OCI-LY3 (cell line): ENCODE data around the gene ETDC.

Experiments used
- H2AFZ ChIP-seq: fragments of 200-600, 300-600 bp; shearing (Covaris generic); 2 replicates; pipeline ENCODE4 v1.6.0; 2014; ENCODE audit warnings: antibody characterized with exemption, low read depth, low read length
- H3K27ac ChIP-seq: fragments of 200-600, 300-600 bp; sonication (generic); 2 replicates; pipeline ENCODE4 v1.5.1; 2014; ENCODE audit warnings: mild to moderate bottlenecking, low read length, moderate library complexity, mixed read lengths
- H3K27me3 ChIP-seq: fragments of 200-600, 300-600 bp; sonication (generic); 2 replicates; pipeline ENCODE4 v1.6.1; 2014; ENCODE audit warnings: low read depth, low read length, mixed read lengths
- H3K36me3 ChIP-seq: fragments of 200-600, 300-600 bp; sonication (generic); replicated peaks from 2 replicates; pipeline ENCODE3; 2014; ENCODE audit warnings: low read depth, low read length, mixed read lengths
- H3K4me1 ChIP-seq: fragments of 300-600, 200-600 bp; sonication (generic); 2 replicates; pipeline ENCODE4 v1.6.1; 2014; ENCODE audit warnings: low read length, mixed read lengths
- H3K4me2 ChIP-seq: fragments of 200-600, 300-600 bp; sonication (generic); 2 replicates; pipeline ENCODE4 v1.6.1; 2014; ENCODE audit warnings: low read length, mixed read lengths
- H3K4me3 ChIP-seq: fragments of 300-600, 200-600 bp; sonication (generic); 2 replicates; pipeline ENCODE4 v1.5.1; 2014; ENCODE audit warnings: antibody characterized with exemption, mild to moderate bottlenecking, low read length, moderate library complexity
- H3K79me2 ChIP-seq: fragments of 300-600, 200-600 bp; shearing (Covaris generic); 2 replicates; pipeline ENCODE4 v1.6.1; 2014; ENCODE audit warnings: mild to moderate bottlenecking, low read length, mixed read lengths
- H3K9ac ChIP-seq: fragments of 300-600, 200-600 bp; shearing (Covaris generic); 2 replicates; pipeline ENCODE4 v1.6.0; 2014; ENCODE audit warnings: mild to moderate bottlenecking, low read length, moderate library complexity
- H3K9me3 ChIP-seq: fragments of 200-600, 300-600 bp; shearing (Covaris generic); 2 replicates; pipeline ENCODE4 v1.6.1; 2014; ENCODE audit warnings: low read length, mixed read lengths; ENCODE audit not compliant: insufficient read depth
- H4K20me1 ChIP-seq: fragments of 200-600, 300-600 bp; sonication (generic); 2 replicates; pipeline ENCODE4 v1.6.1; 2016; ENCODE audit warnings: low read length, mixed read lengths; ENCODE audit not compliant: insufficient read depth
- EZH2phosphoT487 ChIP-seq: fragments of 200-600 bp; shearing (Covaris generic); IDR thresholded peaks from 2 replicates; pipeline ENCODE4 v1.6.1; 2018; ENCODE audit warnings: antibody characterized with exemption, mixed run types, low read depth
- TF ChIP-seq, protein P1 (sequence below): fragments of 200-600, 300-600 bp; sonication (generic); IDR thresholded peaks from 2 replicates; pipeline ENCODE4 v1.5.1; 2014; ENCODE audit warnings: antibody characterized with exemption, low read length, low read depth

Gene ETDC

GRCh38 chrX:135328421-135329005, 19.2 kb downstream of the ETDC start:
- Histone ChIP-seq H3K79me2 (no peaks in the 10 kb centered on the region), H3K27ac (no peak overlapping the region), H3K36me3 (no peaks in the 10 kb centered on the region), H4K20me1 (no peaks in the 10 kb centered on the region), H2AFZ (no peak overlapping the region), H3K4me1 (no peaks in the 10 kb centered on the region), H3K9me3 (no peaks in the 10 kb centered on the region), H3K4me2 (no peak overlapping the region), H3K4me3 (no peak overlapping the region), H3K9ac (no peak overlapping the region), H3K27me3 (no peaks in the 10 kb centered on the region)
- TF ChIP-seq EZH2phosphoT487, result no peak
- TF ChIP-seq, protein P1, sequence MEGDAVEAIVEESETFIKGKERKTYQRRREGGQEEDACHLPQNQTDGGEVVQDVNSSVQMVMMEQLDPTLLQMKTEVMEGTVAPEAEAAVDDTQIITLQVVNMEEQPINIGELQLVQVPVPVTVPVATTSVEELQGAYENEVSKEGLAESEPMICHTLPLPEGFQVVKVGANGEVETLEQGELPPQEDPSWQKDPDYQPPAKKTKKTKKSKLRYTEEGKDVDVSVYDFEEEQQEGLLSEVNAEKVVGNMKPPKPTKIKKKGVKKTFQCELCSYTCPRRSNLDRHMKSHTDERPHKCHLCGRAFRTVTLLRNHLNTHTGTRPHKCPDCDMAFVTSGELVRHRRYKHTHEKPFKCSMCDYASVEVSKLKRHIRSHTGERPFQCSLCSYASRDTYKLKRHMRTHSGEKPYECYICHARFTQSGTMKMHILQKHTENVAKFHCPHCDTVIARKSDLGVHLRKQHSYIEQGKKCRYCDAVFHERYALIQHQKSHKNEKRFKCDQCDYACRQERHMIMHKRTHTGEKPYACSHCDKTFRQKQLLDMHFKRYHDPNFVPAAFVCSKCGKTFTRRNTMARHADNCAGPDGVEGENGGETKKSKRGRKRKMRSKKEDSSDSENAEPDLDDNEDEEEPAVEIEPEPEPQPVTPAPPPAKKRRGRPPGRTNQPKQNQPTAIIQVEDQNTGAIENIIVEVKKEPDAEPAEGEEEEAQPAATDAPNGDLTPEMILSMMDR, result no peak

DNA sequence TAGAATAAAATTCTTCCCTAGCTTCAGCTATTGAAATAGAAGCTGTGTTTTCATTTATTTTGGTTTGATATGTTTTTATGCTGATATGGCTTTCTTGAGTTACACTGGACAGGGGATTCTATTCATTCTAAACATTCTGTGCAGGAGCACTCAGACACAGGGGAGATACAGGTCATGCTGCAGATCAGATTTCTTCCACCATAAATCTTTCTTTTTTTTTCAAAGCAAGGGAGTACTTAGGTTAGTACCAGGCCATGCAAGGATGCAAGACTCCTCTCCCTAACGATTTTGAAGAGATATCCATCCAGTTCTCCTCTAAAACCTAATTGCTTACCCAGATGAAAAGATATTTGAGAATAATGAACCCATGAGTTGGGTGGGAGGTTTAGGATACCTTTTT, 21.4 kb downstream of the ETDC start:
- Histone ChIP-seq H3K79me2 (no peaks in the 10 kb centered on the region), H3K36me3 (no peaks in the 10 kb centered on the region), H3K4me2 (no peak overlapping the region), H3K27me3 (no peaks in the 10 kb centered on the region), H3K4me1 (no peaks in the 10 kb centered on the region), H3K9ac (no peak overlapping the region), H3K9me3 (no peaks in the 10 kb centered on the region), H3K4me3 (no peak overlapping the region), H4K20me1 (no peaks in the 10 kb centered on the region), H3K27ac (no peak overlapping the region), H2AFZ (no peak overlapping the region)
- no peak for TF ChIP-seq EZH2phosphoT487
- TF ChIP-seq, protein P1, result no peak

- H4K20me1 ChIP-seq, result no peaks in the 10 kb centered on the region; the same call in 1 of the 2 replicates
- H3K9ac ChIP-seq, result no peak overlapping the region
- H3K36me3 ChIP-seq, result no peaks in the 10 kb centered on the region
- H3K27me3 ChIP-seq, result no peaks in the 10 kb centered on the region
- H2AFZ ChIP-seq, result no peak overlapping the region
- H3K4me3 ChIP-seq, result no peak overlapping the region
- H3K27ac ChIP-seq, result no peak overlapping the region
- no peaks in the 10 kb centered on the region for H3K9me3 ChIP-seq
- no peak overlapping the region for H3K4me2 ChIP-seq
- H3K4me1 ChIP-seq, result no peaks in the 10 kb centered on the region
- TF ChIP-seq EZH2phosphoT487, result no peak
- TF ChIP-seq, protein P1, result no peak
- H3K79me2 ChIP-seq, result no peaks in the 10 kb centered on the region
These were observed 22.2 kb downstream of the ETDC start for GRCh38 chrX:135331525-135331924.

DNA sequence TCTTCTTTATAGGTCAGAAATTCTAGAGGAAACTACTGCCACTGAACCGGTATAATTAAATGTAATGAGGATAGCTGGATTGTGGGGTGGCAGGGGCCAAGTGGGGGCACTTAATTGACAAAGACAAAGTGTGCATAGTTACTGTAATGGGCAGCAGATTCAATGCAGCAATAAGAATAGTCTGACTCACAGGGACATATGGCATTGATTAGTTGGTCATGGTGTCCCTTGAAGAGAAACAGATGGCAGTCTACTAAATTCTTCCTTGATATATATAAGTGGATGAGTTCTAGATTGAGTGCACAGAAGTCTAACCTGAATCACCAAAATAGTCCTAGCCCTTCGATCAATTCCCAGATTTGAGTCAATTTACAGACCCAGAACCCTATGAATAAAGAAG, 31.6 kb downstream of the ETDC start:
- peaks cover 21% of the 10 kb centered on the region for H3K79me2 ChIP-seq
- no peak for TF ChIP-seq EZH2phosphoT487
- TF ChIP-seq, protein P1, result no peak
- no peaks in the 10 kb centered on the region for H3K36me3 ChIP-seq
- peaks cover 10% of the 10 kb centered on the region; the same call in 1 of the 2 replicates for H4K20me1 ChIP-seq
- H3K27ac ChIP-seq, result no peak overlapping the region
- no peak overlapping the region for H3K9ac ChIP-seq
- no peak overlapping the region for H3K4me2 ChIP-seq
- H2AFZ ChIP-seq, result no peak overlapping the region
- H3K4me1 ChIP-seq, result peaks cover 18% of the 10 kb centered on the region
- H3K27me3 ChIP-seq, result no peaks in the 10 kb centered on the region
- no peaks in the 10 kb centered on the region for H3K9me3 ChIP-seq
- H3K4me3 ChIP-seq, result no peak overlapping the region
